GM13977 (cell line): ENCODE data around the gene NINJ2.

Experiments used
- DNase-seq: peaks from one replicate; pipeline ENCODE4 v3.0.0; 2012; ENCODE audit warnings: low spot score
- in situ Hi-C: fragments of 300-500 bp; cut with MboI; formaldehyde crosslinking; loops from one replicate; pipeline ENCODE4 v1.12.0; 2022; ENCODE audit warnings: low sequenced_read_pairs, low pct_unique_long_range_greater_than_20kb, mixed read lengths, inconsistent platforms; ENCODE audit not compliant: unreplicated experiment
- TF ChIP-seq, protein P1 (sequence below): IDR thresholded peaks from 2 replicates; pipeline ENCODE4 v1.5.1; 2012; ENCODE audit warnings: mild to moderate bottlenecking, control low read depth; ENCODE audit not compliant: insufficient read depth; ENCODE audit errors: extremely low read depth, missing control alignments

NINJ2 gene

DNA sequence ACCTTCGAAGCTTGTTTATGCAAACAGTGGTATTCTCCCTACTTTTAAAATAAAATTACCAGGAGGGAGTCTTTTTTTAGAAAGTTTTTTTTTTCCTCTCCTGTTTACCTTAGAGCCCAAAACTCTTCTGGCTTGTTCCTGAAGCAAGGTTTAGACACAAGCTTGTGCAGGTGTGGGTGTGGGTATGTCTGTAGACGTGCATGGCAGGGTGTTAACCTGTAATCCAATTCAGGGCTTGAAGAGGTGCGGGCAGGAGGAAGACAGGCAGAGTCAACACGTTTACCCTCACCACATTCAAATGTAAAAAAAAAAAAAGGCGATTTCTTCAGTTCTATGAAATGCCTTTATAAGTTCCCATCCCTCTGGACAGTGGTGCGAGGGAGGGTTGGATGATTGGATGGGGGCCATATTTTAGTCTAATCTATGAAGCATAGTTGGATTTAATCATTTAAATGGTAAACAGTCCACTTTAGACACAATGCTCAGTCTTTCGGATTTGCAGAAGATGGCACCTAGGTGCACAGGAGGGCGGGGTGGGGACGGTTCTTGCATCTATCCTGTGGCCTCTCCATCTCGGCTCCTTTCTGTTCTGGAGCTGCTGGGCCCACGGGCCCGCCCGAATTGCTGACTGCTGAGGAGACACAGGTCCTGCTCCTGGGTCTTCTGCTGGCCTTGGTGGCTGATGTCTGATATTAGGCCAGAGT is 982 bp upstream of the NINJ2 start:
- DNase-seq = no peak
- TF ChIP-seq, protein P1, sequence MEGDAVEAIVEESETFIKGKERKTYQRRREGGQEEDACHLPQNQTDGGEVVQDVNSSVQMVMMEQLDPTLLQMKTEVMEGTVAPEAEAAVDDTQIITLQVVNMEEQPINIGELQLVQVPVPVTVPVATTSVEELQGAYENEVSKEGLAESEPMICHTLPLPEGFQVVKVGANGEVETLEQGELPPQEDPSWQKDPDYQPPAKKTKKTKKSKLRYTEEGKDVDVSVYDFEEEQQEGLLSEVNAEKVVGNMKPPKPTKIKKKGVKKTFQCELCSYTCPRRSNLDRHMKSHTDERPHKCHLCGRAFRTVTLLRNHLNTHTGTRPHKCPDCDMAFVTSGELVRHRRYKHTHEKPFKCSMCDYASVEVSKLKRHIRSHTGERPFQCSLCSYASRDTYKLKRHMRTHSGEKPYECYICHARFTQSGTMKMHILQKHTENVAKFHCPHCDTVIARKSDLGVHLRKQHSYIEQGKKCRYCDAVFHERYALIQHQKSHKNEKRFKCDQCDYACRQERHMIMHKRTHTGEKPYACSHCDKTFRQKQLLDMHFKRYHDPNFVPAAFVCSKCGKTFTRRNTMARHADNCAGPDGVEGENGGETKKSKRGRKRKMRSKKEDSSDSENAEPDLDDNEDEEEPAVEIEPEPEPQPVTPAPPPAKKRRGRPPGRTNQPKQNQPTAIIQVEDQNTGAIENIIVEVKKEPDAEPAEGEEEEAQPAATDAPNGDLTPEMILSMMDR = no peak
- in situ Hi-C loops = no loop called here

GRCh38 chr12:662566-663292 is 516 bp downstream of the NINJ2 start:
- in situ Hi-C loops = no loop called here
- DNase-seq = no peak
- TF ChIP-seq, protein P1 = no peak

DNA sequence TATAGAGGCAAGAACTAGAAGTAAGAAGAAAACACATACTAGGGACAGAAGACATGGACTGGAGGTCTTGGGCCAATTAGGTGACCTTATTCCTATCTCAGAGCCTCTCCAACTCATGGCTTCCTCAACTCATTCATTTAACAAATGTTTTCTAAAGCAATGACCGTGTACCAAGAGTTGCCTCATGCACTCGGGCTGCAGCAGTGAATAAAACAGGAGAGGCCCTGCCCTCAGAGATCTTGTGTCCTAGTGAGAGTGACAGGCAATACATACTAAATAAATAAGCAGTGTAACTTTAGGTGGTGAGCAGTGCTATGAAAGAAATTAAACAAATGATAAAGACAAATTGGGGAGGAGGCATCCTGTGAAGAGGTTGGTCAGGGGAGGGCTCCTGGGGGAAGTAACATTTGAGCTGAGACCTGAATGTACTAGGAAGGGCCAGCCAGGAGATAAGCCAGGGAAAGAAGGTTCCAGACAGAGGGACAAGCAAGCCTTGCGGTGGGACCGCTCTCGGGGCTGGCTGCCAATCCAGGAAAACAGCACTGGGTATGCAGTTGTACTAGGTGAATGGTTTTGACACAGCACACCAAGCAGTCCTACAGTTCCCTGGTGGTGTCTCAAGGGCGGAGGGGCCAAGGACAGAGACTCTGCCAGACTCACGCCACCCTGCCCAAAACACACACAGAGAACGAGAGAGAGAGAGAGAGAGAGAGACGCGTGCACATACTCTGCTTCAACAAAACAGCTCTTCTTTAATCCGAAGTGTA is 1.3 kb downstream of the NINJ2 start:
- TF ChIP-seq, protein P1 = no peak
- in situ Hi-C loops = no loop called here
- DNase-seq = no peak

- in situ Hi-C loops = no loop called here
- DNase-seq = peak; percentile 52
- TF ChIP-seq, protein P1 = no peak
These were observed 4.1 kb downstream of the NINJ2 start for GRCh38 chr12:659090-659683.

GRCh38 chr12:650983-651382 is 12.3 kb downstream of the NINJ2 start:
- TF ChIP-seq, protein P1 = peak; percentile 23
- in situ Hi-C loops = no loop called here
- DNase-seq = no peak

GRCh38 chr12:647385-648085 is 15.7 kb downstream of the NINJ2 start:
- TF ChIP-seq, protein P1 = no peak

More at GRCh38 chr12:647385-648085, 15.7 kb downstream of the NINJ2 start:
- no peak for DNase-seq
- in situ Hi-C loops = no loop called here
